ENCODE results near the gene CENPN.
A peak's percentile ranks its signal among the peaks of the same experiment; 100 is the strongest.

Gene CENPN

GRCh38 chr16:81006813-81007695 lies at the start of gene CENPN, which contains the start of gene CMC2:
TSS of gene CENPN (plus strand) at chr16:81007214. CDS start at chr16:81011940, 4,726 bp downstream.
TSS of gene CMC2 (minus strand) at chr16:81006885. CDS start at chr16:80997394, 9,491 bp downstream.
- DNase-seq (ENCODE audit: low read depth), result peak; percentile 94

- DNase-seq (ENCODE audit: low read depth), result no peak
These were observed 48.7 kb upstream of the CENPN start for GRCh38 chr16:80958284-80958683.

GRCh38 chr16:80962879-80963278 lies 44.1 kb upstream of the CENPN start:
- no peak for DNase-seq (ENCODE audit: low read depth)

GRCh38 chr16:80964351-80964750 lies 42.7 kb upstream of the CENPN start:
- no peak for DNase-seq (ENCODE audit: low read depth)

- DNase-seq (ENCODE audit: low read depth), result no peak
These were observed 40.4 kb upstream of the CENPN start for GRCh38 chr16:80966617-80967016.

- no peak for DNase-seq (ENCODE audit: low read depth)
These were observed 38.5 kb upstream of the CENPN start for GRCh38 chr16:80968386-80969113.

GRCh38 chr16:80969114-80969484 lies 37.9 kb upstream of the CENPN start:
- no peak for DNase-seq (ENCODE audit: low read depth)

- no peak for DNase-seq (ENCODE audit: low read depth)
These were observed 35.2 kb upstream of the CENPN start for GRCh38 chr16:80971819-80972218.

GRCh38 chr16:80972611-80973010 lies 34.4 kb upstream of the CENPN start:
- DNase-seq (ENCODE audit: low read depth), result no peak

- no peak for DNase-seq (ENCODE audit: low read depth)
These were observed 33.0 kb upstream of the CENPN start for GRCh38 chr16:80973991-80974390.

- DNase-seq (ENCODE audit: low read depth), result no peak
These were observed 32.2 kb upstream of the CENPN start for GRCh38 chr16:80974649-80975376.

- no peak for DNase-seq (ENCODE audit: low read depth)
These were observed 30.1 kb upstream of the CENPN start for GRCh38 chr16:80976946-80977345.

GRCh38 chr16:80981103-80981502 lies 25.9 kb upstream of the CENPN start:
- DNase-seq (ENCODE audit: low read depth), result no peak

- DNase-seq (ENCODE audit: low read depth), result no peak
These were observed 24.4 kb upstream of the CENPN start for GRCh38 chr16:80982646-80983045.

GRCh38 chr16:80984124-80984892 lies 22.7 kb upstream of the CENPN start:
- no peak for DNase-seq (ENCODE audit: low read depth)

- no peak for DNase-seq (ENCODE audit: low read depth)
These were observed 21.4 kb upstream of the CENPN start for GRCh38 chr16:80985611-80986010.

GRCh38 chr16:80986557-80986956 lies 20.5 kb upstream of the CENPN start:
- DNase-seq (ENCODE audit: low read depth), result no peak

GRCh38 chr16:80988756-80989155 lies 18.3 kb upstream of the CENPN start:
- DNase-seq (ENCODE audit: low read depth), result no peak

- DNase-seq (ENCODE audit: low read depth), result no peak
These were observed 17.2 kb upstream of the CENPN start for GRCh38 chr16:80989801-80990200.

GRCh38 chr16:80990577-80990976 lies 16.4 kb upstream of the CENPN start:
- no peak for DNase-seq (ENCODE audit: low read depth)

- no peak for DNase-seq (ENCODE audit: low read depth)
These were observed 16.0 kb upstream of the CENPN start for GRCh38 chr16:80990978-80991377.
